Activated CD8-positive, alpha-beta T cell treated with anti-CD3 and anti-CD28 coated beads for 36 hours (primary cell): ENCODE measurements around the gene RAB24. TPM values are rescaled to one million over a fixed set of nuclear protein-coding genes. Genes with fewer than 3 reads are reported as not detected.

Experiments
- ATAC-seq: fragments of 200-7000 bp; cut with Tn5 transposase; one replicate; pipeline ENCODE4 v1.10.0; 2021; ENCODE audit warnings: mild to moderate bottlenecking, moderate library complexity
- CTCF ChIA-PET: fragments of 350-600 bp; sonication (Branson Sonifier 250); formaldehyde crosslinking; loops from one replicate; lab custom pipeline; 2021; ENCODE audit warnings: antibody characterized with exemption; lab: Charles Lee
- POLR2A ChIA-PET: fragments of 350-600 bp; sonication (Branson Sonifier 250); formaldehyde crosslinking; loops from one replicate; lab custom pipeline; 2021; ENCODE audit warnings: antibody characterized with exemption; lab: Charles Lee
- DNase-seq: peaks from one replicate; pipeline ENCODE4 v3.0.0-alpha.2; 2020
- H3K27ac Mint-ChIP-seq: one replicate; pipeline ENCODE4 v1.8.0; 2021; ENCODE audit warnings: mild to moderate bottlenecking, mixed read lengths
- H3K27me3 Mint-ChIP-seq: one replicate; pipeline ENCODE4 v1.8.0; 2021; ENCODE audit warnings: mixed read lengths
- H3K36me3 Mint-ChIP-seq: one replicate; pipeline ENCODE4 v1.8.0; 2021; ENCODE audit warnings: low read depth, mixed read lengths
- H3K4me1 Mint-ChIP-seq: one replicate; pipeline ENCODE4 v1.8.0; 2021; ENCODE audit warnings: low read depth, mixed read lengths
- H3K4me3 Mint-ChIP-seq: one replicate; pipeline ENCODE4 v1.8.0; 2021; ENCODE audit warnings: mild to moderate bottlenecking, moderate library complexity, mixed read lengths
- H3K9me3 Mint-ChIP-seq: one replicate; pipeline ENCODE4 v1.8.0; 2021; ENCODE audit warnings: mixed read lengths
- CTCF ChIP-seq: fragments of 200-600 bp; IDR thresholded peaks from one replicate; pipeline ENCODE4 v1.8.0; 2022; ENCODE audit warnings: antibody characterized with exemption, mild to moderate bottlenecking
- intact Hi-C: fragments of 100-400 bp; cut with micrococcal nuclease; formaldehyde crosslinking; loops from one replicate; pipeline ENCODE4 v1.10.0; 2022
- total RNA-seq, 2 experiments: library from RNA; stranded (reverse); gene quantifications; one replicate each; pipeline ENCODE4 v1.2.3, GENCODE V29; 2021

RAB24 gene
- total RNA-seq, 2 experiments from 2014 or later = 26.6 TPM

- Mint-ChIP-seq H3K4me1 (peaks cover 11% of the 10 kb centered on the region), H3K36me3 (peaks cover 46% of the 10 kb centered on the region), H3K9me3 (no peaks in the 10 kb centered on the region), H3K27me3 (no peaks in the 10 kb centered on the region), H3K27ac (peak overlapping the region; percentile 32), H3K4me3 (no peak overlapping the region)
- ATAC-seq (no peak), DNase-seq (no peak)
- ChIA-PET POLR2A (no interaction called here), CTCF (no interaction called here)
- intact Hi-C loops = no loop called here
- no peak for TF ChIP-seq CTCF
Measured at GRCh38 chr5:177290816-177291596, 12.5 kb downstream of the RAB24 start.

GRCh38 chr5:177288191-177288590 lies 15.3 kb downstream of the RAB24 start:
- Mint-ChIP-seq H3K27ac (no peak overlapping the region), H3K36me3 (peaks cover 32% of the 10 kb centered on the region), H3K4me1 (no peaks in the 10 kb centered on the region), H3K9me3 (no peaks in the 10 kb centered on the region), H3K4me3 (no peak overlapping the region), H3K27me3 (no peaks in the 10 kb centered on the region)
- ChIA-PET CTCF (interaction anchor here (1.1 kb wide), 1 partner anchor 18 kb away, joined by 4 read pairs; no protein-coding TSS in a partner anchor), POLR2A (no interaction called here)
- DNase-seq (no peak), ATAC-seq (no peak)
- intact Hi-C loops = no loop called here
- no peak for TF ChIP-seq CTCF

GRCh38 chr5:177276886-177277285 lies 26.6 kb downstream of the RAB24 start:
- Mint-ChIP-seq H3K27me3 (no peaks in the 10 kb centered on the region), H3K9me3 (no peaks in the 10 kb centered on the region), H3K4me3 (no peak overlapping the region), H3K36me3 (peaks cover 29% of the 10 kb centered on the region), H3K4me1 (peaks cover 4% of the 10 kb centered on the region), H3K27ac (peak overlapping the region; percentile 68)
- DNase-seq (no peak), ATAC-seq (no peak)
- ChIA-PET POLR2A (no interaction called here), CTCF (interaction anchor here (0.7 to 2.0 kb wide), 5 partner anchors 13 to 1171 kb away, joined by 3 to 7 read pairs (median 4); no protein-coding TSS in a partner anchor)
- intact Hi-C loops = no loop called here
- no peak for TF ChIP-seq CTCF

- ChIA-PET CTCF (interaction anchor here (2.0 kb wide), 1 partner anchor 162 kb away, joined by 7 read pairs; no protein-coding TSS in a partner anchor), POLR2A (interaction anchor here (0.6 kb wide), 1 partner anchor 36 kb away, joined by 4 read pairs; no protein-coding TSS in a partner anchor)
- TF ChIP-seq CTCF = no peak
- intact Hi-C loops = no loop called here
- peaks cover 4% of the 10 kb centered on the region for H3K4me1 Mint-ChIP-seq
- DNase-seq (no peak), ATAC-seq (no peak)
- no peak overlapping the region for H3K27ac Mint-ChIP-seq
- H3K27me3 Mint-ChIP-seq = no peaks in the 10 kb centered on the region
- H3K36me3 Mint-ChIP-seq = peaks cover 25% of the 10 kb centered on the region
- no peaks in the 10 kb centered on the region for H3K9me3 Mint-ChIP-seq
- H3K4me3 Mint-ChIP-seq = no peak overlapping the region
Measured at GRCh38 chr5:177275883-177276282, 27.6 kb downstream of the RAB24 start.

GRCh38 chr5:177271113-177271512 lies 32.4 kb downstream of the RAB24 start:
- CTCF ChIA-PET = interaction anchor here (2.0 to 2.4 kb wide), 2 partner anchors 38 to 157 kb away, joined by 4 to 9 read pairs; no protein-coding TSS in a partner anchor
- H3K9me3 Mint-ChIP-seq = no peaks in the 10 kb centered on the region
- POLR2A ChIA-PET = no interaction called here

More at GRCh38 chr5:177271113-177271512, 32.4 kb downstream of the RAB24 start:
- H3K36me3 Mint-ChIP-seq = peaks cover 24% of the 10 kb centered on the region
- DNase-seq (no peak), ATAC-seq (no peak)
- no peaks in the 10 kb centered on the region for H3K27me3 Mint-ChIP-seq
- no peak overlapping the region for H3K4me3 Mint-ChIP-seq
- no peak overlapping the region for H3K27ac Mint-ChIP-seq
- no peaks in the 10 kb centered on the region for H3K4me1 Mint-ChIP-seq
- no peak for TF ChIP-seq CTCF
- intact Hi-C loops = no loop called here
